Measurements from ENCODE around the gene TMCO4.

GRCh38 chr1:19798486-19799229 lies 1.1 kb downstream of the TMCO4 start:
- no peak for TF ChIP-seq EZH2phosphoT487 (IDR thresholded peaks at IDR 0.05; ENCODE audit: low read depth)
- no peak for TF ChIP-seq CTCF (IDR thresholded peaks at IDR 0.05; ENCODE audit: low read depth, low read length)
